Loucy (cell line): ENCODE measurements around the gene ARFGEF3.

Experiments used
- CTCF ChIP-seq: fragments of 200-600 bp; sonication (generic); conservative IDR thresholded peaks from 2 replicates; pipeline ENCODE4 v1.5.1; 2014; ENCODE audit warnings: mild to moderate bottlenecking, antibody characterized with exemption, low read length
- EZH2phosphoT487 ChIP-seq: fragments of 200-600 bp; IDR thresholded peaks from 2 replicates; pipeline ENCODE4 v1.6.1; 2018; ENCODE audit warnings: antibody characterized with exemption, mild to moderate bottlenecking, moderate library complexity, borderline replicate concordance

DNA sequence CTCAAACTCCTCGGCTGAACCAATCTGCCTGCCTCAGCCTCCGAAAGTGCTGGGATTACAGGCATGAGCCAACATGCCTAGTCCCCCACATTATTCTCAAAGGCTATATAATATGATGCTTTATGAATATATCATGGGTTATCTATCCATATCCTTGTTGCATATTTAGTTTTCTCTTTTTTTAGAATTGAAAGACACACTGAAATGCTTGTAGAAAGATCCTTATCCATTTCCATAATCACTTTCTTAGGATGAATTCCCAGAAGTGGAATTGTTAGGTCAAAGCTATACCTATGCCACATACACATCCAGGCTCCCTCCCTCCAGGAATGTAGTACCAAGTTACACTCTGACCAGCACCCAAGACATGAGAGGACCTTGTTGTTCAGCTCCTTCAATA is 2.5 kb upstream of the ARFGEF3 start:
- no peak for TF ChIP-seq CTCF
- TF ChIP-seq EZH2phosphoT487 = no peak
